Measurements from ENCODE around the gene GNB1L.

Gene GNB1L

GRCh38 chr22:19745155-19746101, 109.2 kb downstream of the GNB1L start:
- DNase-seq: no peak

GRCh38 chr22:19744350-19745006, 110.2 kb downstream of the GNB1L start:
- no peak for DNase-seq

- DNase-seq: no peak
Measured at GRCh38 chr22:19743651-19744050, 111.0 kb downstream of the GNB1L start.

GRCh38 chr22:19743081-19743480, 111.6 kb downstream of the GNB1L start:
- DNase-seq: no peak

- DNase-seq: no peak
Measured at GRCh38 chr22:19742160-19743066, 112.3 kb downstream of the GNB1L start.

- DNase-seq: no peak
Measured at GRCh38 chr22:19741053-19741452, 113.6 kb downstream of the GNB1L start.

GRCh38 chr22:19740586-19740985, 114.1 kb downstream of the GNB1L start:
- no peak for DNase-seq

GRCh38 chr22:19739911-19740449, 114.7 kb downstream of the GNB1L start:
- no peak for DNase-seq

- no peak for DNase-seq
Measured at GRCh38 chr22:19739448-19739895, 115.2 kb downstream of the GNB1L start.

- no peak for DNase-seq
Measured at GRCh38 chr22:19738664-19739447, 115.8 kb downstream of the GNB1L start.

GRCh38 chr22:19737846-19738663, 116.6 kb downstream of the GNB1L start:
- no peak for DNase-seq

GRCh38 chr22:19735665-19736510, 118.8 kb downstream of the GNB1L start:
- DNase-seq: no peak

GRCh38 chr22:19734837-19735382, 119.8 kb downstream of the GNB1L start:
- DNase-seq: no peak

- DNase-seq: no peak
Measured at GRCh38 chr22:19734163-19734562, 120.5 kb downstream of the GNB1L start.

GRCh38 chr22:19733755-19734154, 120.9 kb downstream of the GNB1L start:
- DNase-seq: no peak

All from NCI-H2029 (cell line).